ENCODE measurements around the gene PON3.
A peak's percentile ranks its signal among the peaks of the same experiment; 100 is the strongest.

- TF ChIP-seq CTCF (IDR thresholded peaks at IDR 0.05) (peak; percentile 22), EZH2 (IDR thresholded peaks at IDR 0.05) (no peak), EZH2phosphoT487 (IDR thresholded peaks at IDR 0.05) (no peak)
These were observed 53.4 kb downstream of the PON3 start for GRCh38 chr7:95342642-95343307.

Data from neural progenitor cell (in vitro differentiated cells).